Osteoblast (primary cell): ENCODE measurements around the gene GSTM5. TPM values are rescaled to one million over a fixed set of nuclear protein-coding genes. Genes with fewer than 3 reads are reported as not detected.
"Not testable (repeated sequence)": the region's sequence is repeated elsewhere in the genome, so short reads cannot be mapped to it uniquely, and the experiment has no call there.

ENCODE experiments used
- DNase-seq: peaks from one replicate; pipeline ENCODE4 v3.0.0; 2011; ENCODE audit warnings: low spot score, mixed read lengths; ENCODE audit not compliant: insufficient read length; ENCODE audit errors: missing footprints
- H2AFZ ChIP-seq: 2 replicates; pipeline ENCODE4 v1.6.0; 2011; ENCODE audit warnings: mild to moderate bottlenecking, low read length
- H3K27ac ChIP-seq: 2 replicates; pipeline ENCODE4 v1.5.1; 2011; ENCODE audit warnings: mild to moderate bottlenecking, low read depth, low read length, moderate library complexity
- H3K27me3 ChIP-seq: 2 replicates; pipeline ENCODE4 v1.6.0; 2012; ENCODE audit warnings: mild to moderate bottlenecking, control low read depth, inconsistent platforms, low read length, moderate library complexity; ENCODE audit not compliant: insufficient read depth
- H3K36me3 ChIP-seq: 2 replicates; pipeline ENCODE4 v1.5.1; 2011; ENCODE audit warnings: mild to moderate bottlenecking, low read length, control low read depth, moderate library complexity; ENCODE audit not compliant: insufficient read depth
- H3K4me1 ChIP-seq: 2 replicates; pipeline ENCODE4 v1.5.1; 2011; ENCODE audit warnings: mild to moderate bottlenecking, low read length, control low read depth, moderate library complexity; ENCODE audit not compliant: insufficient read depth
- H3K4me2 ChIP-seq: 2 replicates; pipeline ENCODE4 v1.6.0; 2011; ENCODE audit warnings: mild to moderate bottlenecking, low read length; ENCODE audit not compliant: insufficient read depth
- H3K4me3 ChIP-seq: fragments of 200-600 bp; sonication (generic); 3 replicates; pipeline ENCODE4 v1.5.1; 2012; ENCODE audit warnings: mild to moderate bottlenecking, low read length, inconsistent platforms; ENCODE audit not compliant: insufficient read depth
- H3K79me2 ChIP-seq: 2 replicates; pipeline ENCODE4 v1.6.0; 2012; ENCODE audit warnings: mild to moderate bottlenecking, low read length, control low read depth, inconsistent platforms; ENCODE audit not compliant: insufficient read depth
- H3K9me3 ChIP-seq: 2 replicates; pipeline ENCODE4 v1.5.1; 2011; ENCODE audit warnings: low read depth, low read length, control low read depth
- H4K20me1 ChIP-seq: 2 replicates; pipeline ENCODE4 v1.6.0; 2012; ENCODE audit warnings: mild to moderate bottlenecking, low read length, control low read depth; ENCODE audit not compliant: insufficient read depth
- CTCF ChIP-seq: IDR thresholded peaks from 2 replicates; pipeline ENCODE4 v1.5.1; 2011; ENCODE audit warnings: mild to moderate bottlenecking, low read depth, low read length, moderate library complexity; ENCODE audit errors: extremely low read depth
- total RNA-seq: library from RNA; depleted of rRNA; stranded (reverse); fragments of >200 nt; gene quantifications from 2 replicates; pipeline ENCODE4 v1.2.3, GENCODE V29; 2012

Gene GSTM5
- total RNA-seq, 1 donor = 4.3 TPM

- no peaks in the 10 kb centered on the region for H3K4me1 ChIP-seq
- DNase-seq = no peak
- H3K27me3 ChIP-seq = peaks cover 24% of the 10 kb centered on the region
- no peak for TF ChIP-seq CTCF
- H3K36me3 ChIP-seq = no peaks in the 10 kb centered on the region
- no peaks in the 10 kb centered on the region for H3K79me2 ChIP-seq
- H4K20me1 ChIP-seq = no peaks in the 10 kb centered on the region
- no peak overlapping the region for H2AFZ ChIP-seq
- H3K4me3 ChIP-seq = no peak overlapping the region
- no peaks in the 10 kb centered on the region for H3K9me3 ChIP-seq
- no peak overlapping the region for H3K4me2 ChIP-seq
- H3K27ac ChIP-seq = no peak overlapping the region
Observed at GRCh38 chr1:109750920-109751319, 38.9 kb downstream of the GSTM5 start.

- Histone ChIP-seq H3K36me3 (no peaks in the 10 kb centered on the region), H3K4me2 (no peak overlapping the region), H3K4me3 (no peak overlapping the region)
Observed at GRCh38 chr1:109751531-109752260, 39.6 kb downstream of the GSTM5 start.

GRCh38 chr1:109754738-109755137 is 42.7 kb downstream of the GSTM5 start:
- no peak for TF ChIP-seq CTCF
- H2AFZ ChIP-seq = no peak overlapping the region
- peaks cover 14% of the 10 kb centered on the region for H3K27me3 ChIP-seq
- H3K9me3 ChIP-seq = no peaks in the 10 kb centered on the region
- DNase-seq = peak; percentile 64
- H3K79me2 ChIP-seq = no peaks in the 10 kb centered on the region
- H3K4me3 ChIP-seq = no peak overlapping the region
- H3K36me3 ChIP-seq = no peaks in the 10 kb centered on the region
- H3K4me1 ChIP-seq = no peaks in the 10 kb centered on the region
- no peaks in the 10 kb centered on the region for H4K20me1 ChIP-seq
- H3K27ac ChIP-seq = no peak overlapping the region
- no peak overlapping the region for H3K4me2 ChIP-seq

More at GRCh38 chr1:109751531-109752260, 39.6 kb downstream of the GSTM5 start:
- peak; percentile 46 for DNase-seq
- no peaks in the 10 kb centered on the region for H3K9me3 ChIP-seq
- no peak overlapping the region for H2AFZ ChIP-seq
- peaks cover 24% of the 10 kb centered on the region for H3K27me3 ChIP-seq
- no peaks in the 10 kb centered on the region for H4K20me1 ChIP-seq
- H3K79me2 ChIP-seq = no peaks in the 10 kb centered on the region
- TF ChIP-seq CTCF = no peak
- no peaks in the 10 kb centered on the region for H3K4me1 ChIP-seq
- no peak overlapping the region for H3K27ac ChIP-seq

GRCh38 chr1:109756325-109756724 is 44.3 kb downstream of the GSTM5 start:
- not testable (repeated sequence) for H4K20me1 ChIP-seq, H3K79me2 ChIP-seq, H3K4me2 ChIP-seq, H3K9me3 ChIP-seq, H3K36me3 ChIP-seq, H3K27ac ChIP-seq, H2AFZ ChIP-seq, H3K4me3 ChIP-seq, H3K4me1 ChIP-seq
- peaks cover 10% of the 10 kb centered on the region for H3K27me3 ChIP-seq
- peak; percentile 61 for DNase-seq
